Astrocyte of the cerebellum (primary cell): ENCODE results near the gene LHPP.

Experiments used
- DNase-seq: peaks from one replicate; pipeline ENCODE4 v3.0.0-alpha.2; 2011; ENCODE audit warnings: low read depth
- H3K4me3 ChIP-seq: 2 replicates; pipeline ENCODE4 v1.5.1; 2011; ENCODE audit warnings: mild to moderate bottlenecking, low read depth, low read length, moderate library complexity
- CTCF ChIP-seq: IDR thresholded peaks from 2 replicates; pipeline ENCODE4 v1.5.1; 2012; ENCODE audit warnings: low read length, low read depth, moderate library complexity, mild to moderate bottlenecking; ENCODE audit errors: missing control alignments
- in situ Hi-C: cut with HindIII; loops from 2 replicates; pipeline ENCODE4 v1.10.0; 2017; ENCODE audit warnings: low sequenced_read_pairs

LHPP gene

GRCh38 chr10:124595143-124595883 lies 133.7 kb downstream of the LHPP start:
- in situ Hi-C loops, result no loop called here
- no peak for DNase-seq
- no peak overlapping the region for H3K4me3 ChIP-seq
- no peak for TF ChIP-seq CTCF

- no peak for DNase-seq
- in situ Hi-C loops, result no loop called here
- no peak overlapping the region for H3K4me3 ChIP-seq
- no peak for TF ChIP-seq CTCF
These were observed 134.6 kb downstream of the LHPP start for GRCh38 chr10:124596116-124596785.

- no peak for TF ChIP-seq CTCF
- no peak overlapping the region for H3K4me3 ChIP-seq
- in situ Hi-C loops, result no loop called here
- no peak for DNase-seq
These were observed 135.6 kb downstream of the LHPP start for GRCh38 chr10:124596962-124597845.

GRCh38 chr10:124597846-124598165 lies 136.2 kb downstream of the LHPP start:
- TF ChIP-seq CTCF, result no peak
- H3K4me3 ChIP-seq, result no peak overlapping the region
- no peak for DNase-seq
- in situ Hi-C loops, result no loop called here

- in situ Hi-C loops, result no loop called here
- DNase-seq, result no peak
- no peak overlapping the region for H3K4me3 ChIP-seq
- TF ChIP-seq CTCF, result no peak
These were observed 136.6 kb downstream of the LHPP start for GRCh38 chr10:124598196-124598595.

GRCh38 chr10:124598773-124599587 lies 137.4 kb downstream of the LHPP start:
- no peak for TF ChIP-seq CTCF
- no peak overlapping the region for H3K4me3 ChIP-seq
- in situ Hi-C loops, result no loop called here
- no peak for DNase-seq
